ENCODE measurements around the gene FERMT2.
"Not testable (repeated sequence)": the region's sequence is repeated elsewhere in the genome, so short reads cannot be mapped to it uniquely, and the experiment has no call there.

FERMT2 gene

DNA sequence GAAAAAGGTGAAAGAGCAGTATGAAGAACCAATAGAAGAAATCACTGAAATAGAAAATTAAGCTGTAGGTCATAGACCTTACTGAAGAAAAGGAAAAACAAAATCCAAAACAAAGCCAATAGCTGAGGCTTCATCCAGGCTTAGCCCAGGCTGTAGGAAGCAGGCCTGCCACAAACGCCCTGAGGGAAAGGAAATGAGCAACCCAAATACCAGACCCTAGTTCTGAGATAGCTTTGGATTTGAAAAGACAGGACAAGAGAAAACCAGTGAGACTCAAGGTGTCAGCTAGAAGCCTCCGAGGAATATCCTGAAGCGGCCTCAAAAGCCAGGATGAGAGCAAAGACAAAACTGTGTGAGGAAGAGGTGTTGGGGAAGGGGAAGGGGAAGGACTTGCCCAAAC lies 79.2 kb downstream of the FERMT2 start:
- Histone ChIP-seq H3K4me2 (ENCODE audit: low read depth, low read length, poor library complexity, severe bottlenecking) (no peak overlapping the region), H3K27me3 (ENCODE audit: insufficient read depth, low read length, poor library complexity, severe bottlenecking) (no peaks in the 10 kb centered on the region), H3K4me1 (ENCODE audit: insufficient read depth, low read length, poor library complexity, severe bottlenecking) (peaks cover 2% of the 10 kb centered on the region), H3K9me3 (ENCODE audit: insufficient read depth, low read depth, low read length) (no peaks in the 10 kb centered on the region), H3K79me2 (ENCODE audit: insufficient read depth, low read length) (no peaks in the 10 kb centered on the region), H3K9ac (ENCODE audit: low read depth, low read length, poor library complexity, severe bottlenecking) (no peak overlapping the region), H3F3A (ENCODE audit: low read depth) (no peaks in the 10 kb centered on the region), H4K20me1 (ENCODE audit: insufficient read depth, low read length, poor library complexity, severe bottlenecking) (no peaks in the 10 kb centered on the region), H3K4me3 (ENCODE audit: low read length, poor library complexity, severe bottlenecking) (no peak overlapping the region), H2AFZ (ENCODE audit: low read length) (no peak overlapping the region), H3K9me2 (replicated peaks; ENCODE audit: low read depth, low read length) (no peaks in the 10 kb centered on the region), H3K36me3 (ENCODE audit: insufficient read depth, low read length) (peaks cover 14% of the 10 kb centered on the region; the same call in 1 of the 2 replicates)
- no peak for TF ChIP-seq EZH2phosphoT487 (IDR thresholded peaks at IDR 0.05; ENCODE audit: borderline replicate concordance)
- TF ChIP-seq, protein P1, sequence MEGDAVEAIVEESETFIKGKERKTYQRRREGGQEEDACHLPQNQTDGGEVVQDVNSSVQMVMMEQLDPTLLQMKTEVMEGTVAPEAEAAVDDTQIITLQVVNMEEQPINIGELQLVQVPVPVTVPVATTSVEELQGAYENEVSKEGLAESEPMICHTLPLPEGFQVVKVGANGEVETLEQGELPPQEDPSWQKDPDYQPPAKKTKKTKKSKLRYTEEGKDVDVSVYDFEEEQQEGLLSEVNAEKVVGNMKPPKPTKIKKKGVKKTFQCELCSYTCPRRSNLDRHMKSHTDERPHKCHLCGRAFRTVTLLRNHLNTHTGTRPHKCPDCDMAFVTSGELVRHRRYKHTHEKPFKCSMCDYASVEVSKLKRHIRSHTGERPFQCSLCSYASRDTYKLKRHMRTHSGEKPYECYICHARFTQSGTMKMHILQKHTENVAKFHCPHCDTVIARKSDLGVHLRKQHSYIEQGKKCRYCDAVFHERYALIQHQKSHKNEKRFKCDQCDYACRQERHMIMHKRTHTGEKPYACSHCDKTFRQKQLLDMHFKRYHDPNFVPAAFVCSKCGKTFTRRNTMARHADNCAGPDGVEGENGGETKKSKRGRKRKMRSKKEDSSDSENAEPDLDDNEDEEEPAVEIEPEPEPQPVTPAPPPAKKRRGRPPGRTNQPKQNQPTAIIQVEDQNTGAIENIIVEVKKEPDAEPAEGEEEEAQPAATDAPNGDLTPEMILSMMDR (conservative IDR thresholded peaks at IDR 0.05; ENCODE audit: low read length) = no peak

DNA sequence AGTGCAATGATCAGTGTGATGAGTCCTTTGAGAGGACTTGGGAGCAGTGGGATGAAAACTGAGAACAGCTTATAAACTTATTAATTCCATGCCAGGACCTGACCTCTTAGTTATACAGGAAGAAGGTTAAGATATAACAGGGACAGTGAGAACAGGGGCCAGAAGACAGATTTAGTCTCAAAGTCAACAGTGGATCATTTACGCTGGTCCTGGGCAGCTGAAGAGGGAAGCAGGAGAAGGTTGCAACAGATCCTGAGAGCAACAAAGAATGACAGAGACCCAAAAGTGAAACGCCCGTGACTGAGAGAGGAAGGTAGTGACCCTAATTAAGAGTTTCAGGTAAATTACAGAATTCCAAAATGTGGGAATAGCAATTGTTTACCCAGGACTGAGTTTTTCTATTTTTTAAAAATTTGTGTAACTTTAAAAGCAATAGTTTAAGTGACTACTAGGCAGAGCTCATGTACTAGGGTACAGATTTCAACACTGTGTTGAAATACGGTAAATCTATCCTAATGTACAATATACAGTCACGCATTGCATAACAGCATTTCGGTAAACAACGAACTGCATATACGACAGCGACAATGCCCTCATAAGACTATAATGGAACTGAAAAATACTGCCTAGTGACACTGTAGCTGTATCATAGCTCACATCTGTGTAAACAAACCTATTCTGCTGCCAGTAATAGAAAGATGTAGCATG lies 81.8 kb downstream of the FERMT2 start:
- Histone ChIP-seq H3K4me3 (ENCODE audit: low read length, poor library complexity, severe bottlenecking) (no peak overlapping the region), H3K9me3 (ENCODE audit: insufficient read depth, low read depth, low read length) (no peaks in the 10 kb centered on the region), H3K4me1 (ENCODE audit: insufficient read depth, low read length, poor library complexity, severe bottlenecking) (peaks cover 8% of the 10 kb centered on the region), H3K9ac (ENCODE audit: low read depth, low read length, poor library complexity, severe bottlenecking) (no peak overlapping the region), H2AFZ (ENCODE audit: low read length) (no peak overlapping the region), H4K20me1 (ENCODE audit: insufficient read depth, low read length, poor library complexity, severe bottlenecking) (no peaks in the 10 kb centered on the region), H3K79me2 (ENCODE audit: insufficient read depth, low read length) (no peaks in the 10 kb centered on the region), H3K4me2 (ENCODE audit: low read depth, low read length, poor library complexity, severe bottlenecking) (no peak overlapping the region), H3K9me2 (replicated peaks; ENCODE audit: low read depth, low read length) (no peaks in the 10 kb centered on the region), H3K27me3 (ENCODE audit: insufficient read depth, low read length, poor library complexity, severe bottlenecking) (no peaks in the 10 kb centered on the region), H3F3A (ENCODE audit: low read depth) (no peaks in the 10 kb centered on the region), H3K36me3 (ENCODE audit: insufficient read depth, low read length) (peaks cover 17% of the 10 kb centered on the region; the same call in 1 of the 2 replicates)
- TF ChIP-seq EZH2phosphoT487 (IDR thresholded peaks at IDR 0.05; ENCODE audit: borderline replicate concordance) = no peak

DNA sequence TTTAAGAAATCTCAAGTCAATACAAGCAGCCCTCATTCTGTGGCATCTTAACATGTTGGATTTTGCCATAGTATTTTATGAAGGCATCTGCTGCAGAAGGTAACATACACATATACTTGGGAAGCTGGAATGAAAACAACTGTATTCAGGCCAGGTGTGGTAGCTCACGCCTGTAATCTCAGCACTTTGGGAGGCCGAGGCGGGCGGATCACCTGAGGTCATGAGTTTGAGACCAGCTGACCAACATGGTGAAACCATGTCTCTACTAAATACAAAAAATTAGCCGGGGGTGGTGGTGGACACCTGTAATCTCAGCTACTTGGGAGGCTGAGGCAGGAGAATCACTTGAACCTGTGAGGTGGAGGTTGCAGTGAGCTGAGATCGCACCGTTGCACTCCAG lies 86.0 kb downstream of the FERMT2 start:
- not testable (repeated sequence) for H3K9ac ChIP-seq (ENCODE audit: low read depth, low read length, poor library complexity, severe bottlenecking); H4K20me1 ChIP-seq (ENCODE audit: insufficient read depth, low read length, poor library complexity, severe bottlenecking); H3K4me2 ChIP-seq (ENCODE audit: low read depth, low read length, poor library complexity, severe bottlenecking); H2AFZ ChIP-seq (ENCODE audit: low read length); H3K36me3 ChIP-seq (ENCODE audit: insufficient read depth, low read length); H3K9me3 ChIP-seq (ENCODE audit: insufficient read depth, low read depth, low read length); H3K79me2 ChIP-seq (ENCODE audit: insufficient read depth, low read length); H3K9me2 ChIP-seq (replicated peaks; ENCODE audit: low read depth, low read length); H3K4me3 ChIP-seq (ENCODE audit: low read length, poor library complexity, severe bottlenecking); H3K27me3 ChIP-seq (ENCODE audit: insufficient read depth, low read length, poor library complexity, severe bottlenecking); H3F3A ChIP-seq (ENCODE audit: low read depth)
- H3K4me1 ChIP-seq (ENCODE audit: insufficient read depth, low read length, poor library complexity, severe bottlenecking) = peaks cover 18% of the 10 kb centered on the region

DNA sequence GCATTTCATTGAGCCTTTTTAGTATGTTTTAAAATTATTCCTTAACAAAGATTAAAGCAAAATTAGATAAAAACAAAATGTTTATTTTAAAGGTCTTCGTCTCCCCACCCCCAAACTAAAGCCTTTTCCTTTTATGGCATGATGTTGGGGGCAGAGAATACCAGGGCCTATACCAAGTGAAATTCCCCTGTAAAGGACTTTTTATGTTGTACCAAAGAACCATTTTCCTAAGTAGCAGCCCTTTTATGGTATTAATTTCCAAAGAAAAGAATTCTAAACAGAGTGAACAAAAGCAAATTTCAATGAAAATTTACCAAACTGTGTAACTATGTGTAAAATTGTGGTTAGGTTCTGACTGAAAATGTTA lies 87.5 kb downstream of the FERMT2 start:
- Histone ChIP-seq H3K4me3 (ENCODE audit: low read length, poor library complexity, severe bottlenecking) (no peak overlapping the region), H3K9me3 (ENCODE audit: insufficient read depth, low read depth, low read length) (no peaks in the 10 kb centered on the region), H3K4me2 (ENCODE audit: low read depth, low read length, poor library complexity, severe bottlenecking) (no peak overlapping the region), H2AFZ (ENCODE audit: low read length) (no peak overlapping the region), H3F3A (ENCODE audit: low read depth) (no peaks in the 10 kb centered on the region), H3K4me1 (ENCODE audit: insufficient read depth, low read length, poor library complexity, severe bottlenecking) (peaks cover 18% of the 10 kb centered on the region), H3K79me2 (ENCODE audit: insufficient read depth, low read length) (no peaks in the 10 kb centered on the region), H3K9me2 (replicated peaks; ENCODE audit: low read depth, low read length) (no peaks in the 10 kb centered on the region), H4K20me1 (ENCODE audit: insufficient read depth, low read length, poor library complexity, severe bottlenecking) (no peaks in the 10 kb centered on the region), H3K9ac (ENCODE audit: low read depth, low read length, poor library complexity, severe bottlenecking) (no peak overlapping the region), H3K36me3 (ENCODE audit: insufficient read depth, low read length) (peaks cover 4% of the 10 kb centered on the region; the same call in 1 of the 2 replicates), H3K27me3 (ENCODE audit: insufficient read depth, low read length, poor library complexity, severe bottlenecking) (no peaks in the 10 kb centered on the region)
- no peak for TF ChIP-seq EZH2phosphoT487 (IDR thresholded peaks at IDR 0.05; ENCODE audit: borderline replicate concordance)
- TF ChIP-seq, protein P1 (conservative IDR thresholded peaks at IDR 0.05; ENCODE audit: low read length) = no peak
